ENCODE data around the gene DRG2. TPM values are rescaled to one million over a fixed set of nuclear protein-coding genes. Genes with fewer than 3 reads are reported as not detected.
A peak's percentile ranks its signal among the peaks of the same experiment; 100 is the strongest.

DRG2 gene
- total and polyA plus RNA-seq, 4 donors, result 28.6 to 41.3 (median 35.6) TPM

DNA sequence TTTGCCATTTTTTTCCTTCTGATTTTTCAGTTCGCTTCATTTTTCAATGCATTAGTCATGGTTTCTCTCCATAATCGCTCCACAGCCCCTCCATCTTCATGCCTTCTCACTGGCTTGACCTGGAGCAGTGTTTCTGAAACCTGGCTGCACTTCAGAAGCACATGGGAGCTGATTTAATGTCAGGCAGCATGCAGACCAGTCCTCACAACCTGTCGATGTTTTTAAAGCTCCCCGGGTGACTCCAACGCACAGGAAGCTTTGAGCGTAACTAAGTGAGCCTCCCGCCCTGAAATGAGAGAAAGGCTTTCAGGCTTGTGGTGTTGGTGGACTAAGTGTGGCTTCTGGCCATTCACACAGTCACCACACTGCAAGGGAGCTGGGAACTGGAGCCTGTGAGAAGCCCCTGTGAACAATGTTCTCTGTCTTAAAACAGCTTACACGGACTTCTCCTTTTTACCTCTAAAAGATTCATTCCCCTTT, 16.8 kb upstream of the DRG2 start:
- Histone ChIP-seq H3K9me3 (ENCODE audit: control insufficient read depth in 4 of 4, insufficient read depth in 3 of 4, low read length in 3 of 4) (no peaks in the 10 kb centered on the region), H3K27ac (ENCODE audit: low read depth in 1 of 2, low read length in 1 of 2) (no peak overlapping the region), H3K9ac (ENCODE audit: insufficient read depth in 1 of 2, low read length in 2 of 2) (no peak overlapping the region), H3K4me3 (no peak overlapping the region), H3K27me3 (ENCODE audit: control insufficient read depth in 3 of 3, insufficient read depth in 3 of 3, low read length in 2 of 3) (no peaks in the 10 kb centered on the region), H3K36me3 (ENCODE audit: control insufficient read depth in 4 of 4, insufficient read depth in 4 of 4, low read length in 4 of 4) (peaks cover 0 to 10% (median 6%) of the 10 kb centered on the region in 4 donors), H3K4me1 (ENCODE audit: control insufficient read depth in 5 of 5, insufficient read depth in 5 of 5, low read length in 5 of 5) (no peaks in the 10 kb centered on the region)
- DNase-seq (peak in 1 of 3 donors; percentile 20), ATAC-seq (ENCODE audit: insufficient read depth, low FRiP score) (no peak)
- WGBS, 2 donors, result 17 to 22% methylated on average over 8 of the region's 8 CpGs
- TF ChIP-seq, protein P1, sequence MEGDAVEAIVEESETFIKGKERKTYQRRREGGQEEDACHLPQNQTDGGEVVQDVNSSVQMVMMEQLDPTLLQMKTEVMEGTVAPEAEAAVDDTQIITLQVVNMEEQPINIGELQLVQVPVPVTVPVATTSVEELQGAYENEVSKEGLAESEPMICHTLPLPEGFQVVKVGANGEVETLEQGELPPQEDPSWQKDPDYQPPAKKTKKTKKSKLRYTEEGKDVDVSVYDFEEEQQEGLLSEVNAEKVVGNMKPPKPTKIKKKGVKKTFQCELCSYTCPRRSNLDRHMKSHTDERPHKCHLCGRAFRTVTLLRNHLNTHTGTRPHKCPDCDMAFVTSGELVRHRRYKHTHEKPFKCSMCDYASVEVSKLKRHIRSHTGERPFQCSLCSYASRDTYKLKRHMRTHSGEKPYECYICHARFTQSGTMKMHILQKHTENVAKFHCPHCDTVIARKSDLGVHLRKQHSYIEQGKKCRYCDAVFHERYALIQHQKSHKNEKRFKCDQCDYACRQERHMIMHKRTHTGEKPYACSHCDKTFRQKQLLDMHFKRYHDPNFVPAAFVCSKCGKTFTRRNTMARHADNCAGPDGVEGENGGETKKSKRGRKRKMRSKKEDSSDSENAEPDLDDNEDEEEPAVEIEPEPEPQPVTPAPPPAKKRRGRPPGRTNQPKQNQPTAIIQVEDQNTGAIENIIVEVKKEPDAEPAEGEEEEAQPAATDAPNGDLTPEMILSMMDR (IDR thresholded peaks at IDR 0.05; ENCODE audit: control extremely low read depth, extremely low read depth), result no peak

DNA sequence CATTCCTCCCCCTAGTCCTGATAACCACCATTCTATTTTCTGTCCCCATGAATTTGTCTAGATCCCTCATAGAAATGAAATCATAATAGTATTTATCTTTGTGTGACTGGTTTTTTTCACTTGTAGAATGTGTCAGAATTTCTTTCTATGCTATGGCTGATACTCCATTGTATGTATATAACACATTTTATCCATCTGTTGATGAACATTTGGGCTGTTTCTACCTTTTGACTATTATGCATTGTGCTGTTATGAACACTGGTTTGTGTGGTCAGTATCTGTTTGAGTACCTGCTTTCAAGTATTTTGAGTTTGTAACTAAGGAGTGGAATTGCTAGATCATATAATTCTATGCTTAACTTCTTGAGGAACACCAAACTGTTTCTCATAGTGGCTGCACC, 16.0 kb upstream of the DRG2 start:
- Histone ChIP-seq H3K4me1 (ENCODE audit: control insufficient read depth in 5 of 5, insufficient read depth in 5 of 5, low read length in 5 of 5) (peaks cover 0 to 1% (median 0%) of the 10 kb centered on the region in 5 donors), H3K27me3 (ENCODE audit: control insufficient read depth in 3 of 3, insufficient read depth in 3 of 3, low read length in 2 of 3) (no peaks in the 10 kb centered on the region), H3K9ac (ENCODE audit: insufficient read depth in 1 of 2, low read length in 2 of 2) (no peak overlapping the region), H3K27ac (ENCODE audit: low read depth in 1 of 2, low read length in 1 of 2) (no peak overlapping the region), H3K9me3 (ENCODE audit: control insufficient read depth in 4 of 4, insufficient read depth in 3 of 4, low read length in 3 of 4) (no peaks in the 10 kb centered on the region), H3K4me3 (no peak overlapping the region), H3K36me3 (ENCODE audit: control insufficient read depth in 4 of 4, insufficient read depth in 4 of 4, low read length in 4 of 4) (peaks cover 0 to 5% (median 3%) of the 10 kb centered on the region in 4 donors)
- DNase-seq (no peak), ATAC-seq (ENCODE audit: insufficient read depth, low FRiP score) (no peak)
- TF ChIP-seq, protein P1 (IDR thresholded peaks at IDR 0.05; ENCODE audit: control extremely low read depth, extremely low read depth), result no peak

DNA sequence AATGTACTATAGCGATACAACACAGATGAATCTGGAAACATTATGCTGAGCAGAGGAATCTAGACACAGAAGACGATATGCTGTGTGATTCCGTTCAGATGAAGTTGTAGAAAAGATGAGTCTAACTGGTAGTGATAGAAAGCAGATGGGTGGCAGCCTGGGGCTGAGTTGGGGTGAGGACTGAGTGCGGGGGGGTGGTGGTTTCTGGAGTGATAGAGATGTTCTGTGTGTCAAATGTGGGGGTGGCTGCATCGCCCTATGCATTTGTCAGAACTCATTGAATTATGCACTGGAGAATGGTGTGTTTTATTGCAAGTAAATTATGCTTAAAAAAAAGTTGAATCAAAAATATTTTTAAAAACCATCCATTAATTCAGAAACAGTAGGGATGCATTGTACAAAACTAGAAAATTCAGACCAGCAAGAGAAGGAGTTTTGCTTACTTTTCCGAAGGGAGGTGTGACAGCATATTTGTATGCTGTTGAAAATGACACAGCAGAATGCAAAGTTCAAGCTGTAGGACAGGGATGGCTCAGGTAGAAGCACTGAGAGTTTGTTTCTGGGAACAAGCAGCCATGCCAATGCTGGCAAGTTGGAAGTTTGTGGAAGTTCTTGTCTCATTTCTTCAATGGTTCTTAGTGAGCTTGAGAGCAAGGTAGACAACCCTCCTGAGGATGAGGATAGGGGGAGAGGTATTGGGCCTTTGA, 13.0 kb upstream of the DRG2 start:
- H3K4me1 ChIP-seq (ENCODE audit: control insufficient read depth in 5 of 5, insufficient read depth in 5 of 5, low read length in 5 of 5), result peaks cover 0 to 6% (median 0%) of the 10 kb centered on the region in 5 donors
- 86 to 87% methylated on average over 6 of the region's 6 CpGs for WGBS, 2 donors
- no peak for DNase-seq
- no peaks in the 10 kb centered on the region for H3K27me3 ChIP-seq (ENCODE audit: control insufficient read depth in 3 of 3, insufficient read depth in 3 of 3, low read length in 2 of 3)
- no peak for ATAC-seq (ENCODE audit: insufficient read depth, low FRiP score)
- no peaks in the 10 kb centered on the region for H3K9me3 ChIP-seq (ENCODE audit: control insufficient read depth in 4 of 4, insufficient read depth in 3 of 4, low read length in 3 of 4)
- H3K36me3 ChIP-seq (ENCODE audit: control insufficient read depth in 4 of 4, insufficient read depth in 4 of 4, low read length in 4 of 4), result no peaks in the 10 kb centered on the region
- TF ChIP-seq, protein P1 (IDR thresholded peaks at IDR 0.05; ENCODE audit: control extremely low read depth, extremely low read depth), result no peak
- no peak overlapping the region for H3K9ac ChIP-seq (ENCODE audit: insufficient read depth in 1 of 2, low read length in 2 of 2)
- no peak overlapping the region for H3K27ac ChIP-seq (ENCODE audit: low read depth in 1 of 2, low read length in 1 of 2)
- no peak overlapping the region for H3K4me3 ChIP-seq
